Right cardiac atrium (tissue), 5 donors: ENCODE data around the gene SOX15. TPM values are rescaled to one million over a fixed set of nuclear protein-coding genes. Genes with fewer than 3 reads are reported as not detected.

Source experiments
- ATAC-seq, 2 donors: fragments of 200-7000 bp; cut with Tn5 transposase; one replicate each; pipeline versions ENCODE4 v1.8.0 to v1.9.1; 2020; ENCODE audit warnings: moderate library complexity in 2 of 2, mild to moderate bottlenecking in 1 of 2
- DNase-seq, 3 donors: peaks; one replicate each; pipeline ENCODE4 v3.0.0-alpha.2; 2020
- H3K27ac ChIP-seq: one replicate; pipeline ENCODE4 v1.5.1; 2013; ENCODE audit warnings: mild to moderate bottlenecking, low read length, control low read depth, moderate library complexity
- H3K27me3 ChIP-seq: one replicate; pipeline ENCODE4 v1.6.1; 2013; ENCODE audit not compliant: control insufficient read depth, insufficient read depth
- H3K4me1 ChIP-seq: one replicate; pipeline ENCODE4 v1.6.1; 2013; ENCODE audit warnings: low read length; ENCODE audit not compliant: control insufficient read depth, insufficient read depth
- H3K4me3 ChIP-seq: one replicate; pipeline ENCODE4 v1.5.1; 2013; ENCODE audit warnings: low read length, control low read depth
- H3K9me3 ChIP-seq: one replicate; pipeline ENCODE4 v1.6.1; 2013; ENCODE audit warnings: low read length; ENCODE audit not compliant: control insufficient read depth
- WGBS: extraction: QIAGEN DNeasy Blood & Tissue Kit; methylation state at CpG from one replicate; pipeline ENCODE4 v1.1.7; 2013; 5-methylcytosine and 5-hydroxymethylcytosine counted together
- intact Hi-C, 4 donors: fragments of 100-400 bp; cut with DNase I; formaldehyde crosslinking; loops; one replicate each; pipeline versions ENCODE4 v1.11.0 to v1.14.0; 2022 to 2023
- polyA plus RNA-seq: library from polyadenylated mRNA; stranded (reverse); fragments of 200-250 nt; gene quantifications from one replicate; pipeline ENCODE4 v1.2.3, GENCODE V29; 2013
- total RNA-seq, 4 donors: library from RNA; stranded (reverse); fragmentation: NEBNext Ultra II Directional; extraction: Animal tissue kit (Norgen Biotek cat#: 25700); gene quantifications; one replicate each; pipeline ENCODE4 v1.2.1, GENCODE V29; 2021
- donor health status: healthy with polysubstance abuse.
- donor health status: DM: no; HTN: yes; CAD: no.
- donor health status: DM: no; HTN: no; CAD: no.
- donor health status: DM: no; HTN: yes; CAD: no; lungs with severe emphysema.
- donor health status: DM: yes; HTN: yes; CAD: no.

Gene SOX15
- total and polyA plus RNA-seq, 5 donors, result 5.4 to 7.0 (median 6.0) TPM

DNA sequence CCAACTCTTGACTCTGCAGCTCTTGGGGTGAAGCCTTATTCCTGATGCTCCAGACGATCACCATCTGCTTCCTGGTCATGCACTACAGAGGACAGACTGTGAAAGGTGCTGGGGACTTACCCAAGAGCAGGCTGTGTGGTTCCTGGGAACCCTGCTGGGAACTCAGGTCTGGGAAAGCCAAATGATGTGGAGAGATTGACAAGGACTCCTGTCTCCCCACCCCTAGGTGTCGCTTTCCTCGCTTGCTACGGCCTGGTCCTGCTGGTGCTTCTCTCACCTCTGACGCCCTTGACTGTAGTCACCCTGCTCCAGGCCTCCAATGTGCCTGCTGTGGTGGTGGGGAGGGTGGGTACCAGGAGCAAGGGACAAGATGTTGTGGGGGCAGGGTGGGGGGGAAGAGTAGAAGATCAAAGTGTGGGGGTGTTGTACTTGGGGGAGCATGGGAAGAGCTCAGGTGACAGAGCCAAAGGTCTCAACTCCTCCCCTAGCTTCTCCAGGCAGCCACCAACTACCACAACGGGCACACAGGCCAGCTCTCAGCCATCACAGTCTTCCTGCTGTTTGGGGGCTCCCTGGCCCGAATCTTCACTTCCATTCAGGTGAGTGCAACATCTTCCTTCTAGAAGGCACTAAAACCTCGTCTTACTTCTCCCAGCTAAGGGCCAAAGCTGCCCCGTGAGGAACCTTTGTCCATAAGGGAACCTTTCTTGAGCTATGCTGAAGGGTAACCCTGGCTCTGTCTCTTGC is 3.0 kb downstream of the SOX15 start:
- Histone ChIP-seq H3K4me3 (no peak overlapping the region), H3K9me3 (no peaks in the 10 kb centered on the region), H3K4me1 (peaks cover 13% of the 10 kb centered on the region), H3K27me3 (no peaks in the 10 kb centered on the region), H3K27ac (peak overlapping the region; percentile 55)
- no peak for DNase-seq
- intact Hi-C loops, result loop anchor here in 2 of 4 donors (10.0 kb wide), 2 partner anchors 98 to 232 kb away; partner anchors contain the start of genes KCTD11 (in 1 of the 2), TMEM95 (in 1 of the 2), TP53 (in 1 of the 2) and WRAP53 (in 1 of the 2)
- ATAC-seq, result no peak
- 71% methylated on average over 9 of the region's 9 CpGs for WGBS

DNA sequence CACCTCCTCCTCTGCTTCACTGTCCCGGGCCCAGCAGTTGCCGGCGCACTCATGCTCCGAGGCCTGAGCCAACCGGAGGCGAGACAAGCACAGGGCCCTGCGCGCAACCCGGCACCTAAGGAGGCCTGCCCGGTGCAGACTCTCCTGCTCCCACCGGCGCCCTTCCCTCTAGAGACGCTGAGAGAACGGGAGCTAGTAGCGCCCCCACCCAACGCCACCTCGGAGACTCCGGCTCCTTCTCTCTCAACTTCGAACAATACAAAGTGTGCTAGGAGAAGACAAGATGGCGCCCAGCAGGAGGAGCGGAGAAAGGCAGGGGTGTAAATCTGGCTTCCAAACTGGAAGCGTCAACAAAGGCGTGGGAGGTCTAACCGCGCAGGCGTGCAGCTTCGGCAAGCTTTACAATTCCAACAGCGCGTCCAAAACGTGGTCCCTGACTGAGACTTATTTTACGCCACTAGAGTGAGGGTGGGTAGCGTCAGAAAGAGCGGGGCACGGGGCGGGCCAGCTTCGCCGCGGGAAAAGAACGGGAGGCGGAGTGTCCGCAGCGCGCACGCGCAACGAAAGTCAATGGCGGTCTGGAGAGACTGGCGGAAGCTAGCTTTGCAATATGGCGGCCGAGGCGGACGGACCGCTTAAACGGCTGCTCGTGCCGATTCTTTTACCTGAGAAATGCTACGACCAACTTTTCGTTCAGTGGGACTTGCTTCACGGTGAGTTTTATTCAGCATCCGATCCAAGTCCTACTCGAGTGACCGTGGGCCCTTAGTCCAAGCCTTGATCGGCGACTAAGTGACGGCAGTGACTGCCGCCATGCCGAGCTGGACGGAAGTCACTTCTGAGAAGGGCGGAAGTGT is 6.4 kb downstream of the SOX15 start, which contains the start of gene MPDU1:
MPDU1 (plus strand) TSS at position 600 of the 857 bp plus-strand sequence; CDS start at position 611, 11 bp downstream.
- Histone ChIP-seq H3K27me3 (no peaks in the 10 kb centered on the region), H3K27ac (peak within 1 kb of the TSS; percentile 88), H3K9me3 (no peaks in the 10 kb centered on the region), H3K4me1 (peaks cover 19% of the 10 kb centered on the region), H3K4me3 (peak within 1 kb of the TSS; percentile 69)
- intact Hi-C loops, result loop anchor here in 2 of 4 donors (10.0 kb wide), 2 partner anchors 101 to 229 kb away; partner anchors contain the start of genes KCTD11 (in 1 of the 2), TMEM95 (in 1 of the 2), TP53 (in 1 of the 2) and WRAP53 (in 1 of the 2)
- 13% methylated on average over 69 of the region's 69 CpGs for WGBS
- peak; percentile 82 to 87 for ATAC-seq
- peak; percentile 98 to 99 (median 99) for DNase-seq

DNA sequence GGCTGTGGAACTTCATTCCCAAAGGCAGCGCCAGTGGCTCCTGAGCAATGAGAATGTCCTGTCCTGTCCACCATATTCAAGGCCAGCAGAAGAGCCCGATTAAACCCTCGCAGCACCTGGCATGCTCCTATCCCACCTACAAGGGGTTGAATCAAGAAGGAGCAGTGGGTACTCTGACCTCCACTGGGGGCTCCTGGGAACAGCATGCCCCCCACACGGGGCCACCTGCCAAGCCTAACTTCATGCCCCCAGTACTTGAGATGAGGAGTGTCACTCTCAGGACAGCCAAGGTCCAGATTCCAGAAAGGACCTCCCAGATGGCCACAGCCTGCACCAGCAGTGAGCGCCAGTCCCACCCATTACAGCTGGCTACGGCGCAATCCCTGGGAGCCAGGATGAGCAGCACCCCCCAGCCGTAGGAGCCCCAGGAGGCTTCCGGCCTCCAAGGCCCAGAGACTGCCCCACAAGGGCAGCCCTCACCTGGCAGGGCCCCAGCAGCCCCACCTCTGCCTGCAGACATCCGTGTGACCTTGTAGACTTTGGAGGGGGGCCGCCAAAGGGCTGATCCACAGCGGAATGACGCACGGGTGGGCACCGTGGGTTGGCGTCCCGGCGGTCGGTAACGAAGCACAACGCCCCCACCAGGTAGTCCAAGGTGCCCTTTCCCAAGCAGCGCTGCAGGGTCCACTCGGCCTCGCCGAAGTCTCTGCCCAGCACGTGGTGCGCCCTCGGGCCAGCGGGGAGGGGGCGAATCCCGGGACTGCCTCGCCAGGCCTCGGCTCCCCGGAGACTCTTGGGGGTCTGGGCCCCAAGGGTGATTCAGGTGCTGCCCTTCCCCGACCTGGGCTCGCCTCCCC is 7.3 kb downstream of the SOX15 start:
- DNase-seq (peak; percentile 50 to 83 (median 78)), ATAC-seq (peak in 1 of 2 donors; percentile 0)
- 86% methylated on average over 36 of the region's 36 CpGs for WGBS
- Histone ChIP-seq H3K27ac (peak overlapping the region; percentile 73), H3K9me3 (no peaks in the 10 kb centered on the region), H3K4me1 (peaks cover 19% of the 10 kb centered on the region), H3K27me3 (no peaks in the 10 kb centered on the region), H3K4me3 (peak overlapping the region; percentile 3)
- intact Hi-C loops, result loop anchor here in 2 of 4 donors (10.0 kb wide), 2 partner anchors 102 to 228 kb away; partner anchors contain the start of genes KCTD11 (in 1 of the 2), TMEM95 (in 1 of the 2), TP53 (in 1 of the 2) and WRAP53 (in 1 of the 2)

DNA sequence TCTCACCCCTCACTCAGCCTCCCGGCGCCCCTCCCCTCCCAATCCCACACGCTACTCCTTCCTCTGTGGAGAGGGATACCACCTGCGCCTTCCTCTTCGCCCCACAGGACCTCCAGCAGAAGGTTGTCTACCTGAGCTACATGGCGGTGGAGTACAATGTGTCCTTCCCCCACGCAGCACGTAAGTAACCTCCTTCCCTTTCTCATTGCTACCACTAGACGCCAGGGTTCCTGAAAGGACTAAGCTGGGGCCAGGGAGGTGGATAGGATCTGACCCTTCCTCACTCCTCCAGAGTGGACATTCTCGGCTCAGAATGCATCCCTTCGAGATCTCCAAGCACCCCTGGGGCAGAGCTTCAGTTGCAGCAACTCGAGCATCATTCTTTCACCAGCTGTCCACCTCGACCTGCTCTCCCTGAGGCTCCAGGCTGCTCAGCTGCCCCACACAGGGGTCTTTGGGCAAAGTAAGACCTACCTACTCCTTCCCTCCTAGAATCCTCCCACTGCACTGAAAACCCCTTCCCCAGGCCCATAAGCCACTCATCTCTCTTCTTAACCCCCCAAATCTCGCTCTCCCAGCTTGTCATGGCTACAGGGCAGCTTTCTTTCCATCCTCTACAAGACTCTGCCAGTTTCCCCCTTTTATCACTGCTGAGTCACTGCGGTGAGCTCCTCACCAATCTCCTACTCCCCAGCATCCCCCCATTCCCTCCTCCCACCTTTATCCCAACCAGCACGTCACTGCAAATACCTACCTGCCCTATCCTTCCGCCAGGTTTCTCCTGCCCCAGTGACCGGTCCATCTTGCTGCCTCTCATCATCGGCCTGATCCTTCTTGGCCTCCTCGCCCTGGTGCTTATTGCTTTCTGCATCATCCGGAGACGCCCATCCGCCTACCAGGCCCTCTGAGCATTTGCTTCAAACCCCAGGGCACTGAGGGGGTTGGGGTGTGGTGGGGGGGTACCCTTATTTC is 9.0 kb downstream of the SOX15 start:
- peaks cover 19% of the 10 kb centered on the region for H3K4me1 ChIP-seq
- ATAC-seq (no peak), DNase-seq (no peak)
- intact Hi-C loops, result loop anchor here in 2 of 4 donors (10.0 kb wide), 2 partner anchors 104 to 226 kb away; partner anchors contain the start of genes KCTD11 (in 1 of the 2), TMEM95 (in 1 of the 2), TP53 (in 1 of the 2) and WRAP53 (in 1 of the 2)
- peak overlapping the region; percentile 5 for H3K27ac ChIP-seq
- no peak overlapping the region for H3K4me3 ChIP-seq
- 77% methylated on average over 23 of the region's 23 CpGs for WGBS
- no peaks in the 10 kb centered on the region for H3K9me3 ChIP-seq
- no peaks in the 10 kb centered on the region for H3K27me3 ChIP-seq

DNA sequence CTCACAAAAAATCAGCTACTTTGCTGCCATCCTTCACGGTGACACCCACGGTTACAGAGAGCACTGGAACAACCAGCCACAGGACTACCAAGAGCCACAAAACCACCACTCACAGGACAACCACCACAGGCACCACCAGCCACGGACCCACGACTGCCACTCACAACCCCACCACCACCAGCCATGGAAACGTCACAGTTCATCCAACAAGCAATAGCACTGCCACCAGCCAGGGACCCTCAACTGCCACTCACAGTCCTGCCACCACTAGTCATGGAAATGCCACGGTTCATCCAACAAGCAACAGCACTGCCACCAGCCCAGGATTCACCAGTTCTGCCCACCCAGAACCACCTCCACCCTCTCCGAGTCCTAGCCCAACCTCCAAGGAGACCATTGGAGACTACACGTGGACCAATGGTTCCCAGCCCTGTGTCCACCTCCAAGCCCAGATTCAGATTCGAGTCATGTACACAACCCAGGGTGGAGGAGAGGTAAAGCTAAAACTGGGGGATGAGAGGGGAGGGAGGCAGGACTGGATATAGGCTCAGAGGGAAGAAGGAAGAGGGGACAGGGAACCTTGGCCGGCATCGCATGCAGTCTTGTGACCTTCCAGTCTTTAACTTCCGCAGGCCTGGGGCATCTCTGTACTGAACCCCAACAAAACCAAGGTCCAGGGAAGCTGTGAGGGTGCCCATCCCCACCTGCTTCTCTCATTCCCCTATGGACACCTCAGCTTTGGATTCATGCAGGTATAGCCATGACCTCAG is 9.9 kb downstream of the SOX15 start:
- Histone ChIP-seq H3K27ac (peak overlapping the region; percentile 68), H3K4me3 (no peak overlapping the region), H3K9me3 (no peaks in the 10 kb centered on the region), H3K27me3 (no peaks in the 10 kb centered on the region), H3K4me1 (peaks cover 22% of the 10 kb centered on the region)
- ATAC-seq (no peak), DNase-seq (no peak)
- intact Hi-C loops, result loop anchor here in 2 of 4 donors (10.0 kb wide), 2 partner anchors 105 to 225 kb away; partner anchors contain the start of genes KCTD11 (in 1 of the 2), TMEM95 (in 1 of the 2), TP53 (in 1 of the 2) and WRAP53 (in 1 of the 2)
- 64% methylated on average over 12 of the region's 12 CpGs for WGBS

DNA sequence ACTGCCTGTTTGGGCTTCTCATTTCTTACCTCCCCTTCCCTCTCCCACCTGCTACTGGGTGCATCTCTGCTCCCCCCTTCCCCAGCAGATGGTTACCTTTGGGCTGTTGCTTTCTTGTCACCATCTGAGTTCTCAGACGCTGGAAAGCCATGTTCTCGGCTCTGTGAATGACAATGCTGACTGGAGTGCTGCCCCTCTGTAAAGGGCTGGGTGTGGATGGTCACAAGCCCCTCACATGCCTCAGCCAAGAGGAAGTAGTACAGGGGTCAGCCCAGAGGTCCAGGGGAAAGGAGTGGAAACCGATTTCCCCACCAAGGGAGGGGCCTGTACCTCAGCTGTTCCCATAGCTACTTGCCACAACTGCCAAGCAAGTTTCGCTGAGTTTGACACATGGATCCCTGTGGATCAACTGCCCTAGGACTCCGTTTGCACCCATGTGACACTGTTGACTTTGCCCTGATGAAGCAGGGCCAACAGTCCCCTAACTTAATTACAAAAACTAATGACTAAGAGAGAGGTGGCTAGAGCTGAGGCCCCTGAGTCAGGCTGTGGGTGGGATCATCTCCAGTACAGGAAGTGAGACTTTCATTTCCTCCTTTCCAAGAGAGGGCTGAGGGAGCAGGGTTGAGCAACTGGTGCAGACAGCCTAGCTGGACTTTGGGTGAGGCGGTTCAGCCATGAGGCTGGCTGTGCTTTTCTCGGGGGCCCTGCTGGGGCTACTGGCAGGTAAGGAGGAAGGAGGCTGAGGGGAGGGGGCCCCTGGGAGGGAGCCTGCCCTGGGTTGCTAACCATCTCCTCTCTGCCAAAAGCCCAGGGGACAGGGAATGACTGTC is 10.7 kb downstream of the SOX15 start, which contains the start of gene CD68:
CD68 (plus strand) TSS at position 638 of the 833 bp plus-strand sequence; CDS start at position 678, 40 bp downstream.
- peaks cover 22% of the 10 kb centered on the region for H3K4me1 ChIP-seq
- peak; percentile 54 to 68 for ATAC-seq
- intact Hi-C loops, result no loop called here
- H3K27me3 ChIP-seq, result no peaks in the 10 kb centered on the region
- no peak within 1 kb of the TSS for H3K4me3 ChIP-seq
- peak within 1 kb of the TSS; percentile 68 for H3K27ac ChIP-seq
- WGBS, result 19% methylated on average over 7 of the region's 7 CpGs
- H3K9me3 ChIP-seq, result no peaks in the 10 kb centered on the region
- DNase-seq, result peak; percentile 76 to 81 (median 80)

DNA sequence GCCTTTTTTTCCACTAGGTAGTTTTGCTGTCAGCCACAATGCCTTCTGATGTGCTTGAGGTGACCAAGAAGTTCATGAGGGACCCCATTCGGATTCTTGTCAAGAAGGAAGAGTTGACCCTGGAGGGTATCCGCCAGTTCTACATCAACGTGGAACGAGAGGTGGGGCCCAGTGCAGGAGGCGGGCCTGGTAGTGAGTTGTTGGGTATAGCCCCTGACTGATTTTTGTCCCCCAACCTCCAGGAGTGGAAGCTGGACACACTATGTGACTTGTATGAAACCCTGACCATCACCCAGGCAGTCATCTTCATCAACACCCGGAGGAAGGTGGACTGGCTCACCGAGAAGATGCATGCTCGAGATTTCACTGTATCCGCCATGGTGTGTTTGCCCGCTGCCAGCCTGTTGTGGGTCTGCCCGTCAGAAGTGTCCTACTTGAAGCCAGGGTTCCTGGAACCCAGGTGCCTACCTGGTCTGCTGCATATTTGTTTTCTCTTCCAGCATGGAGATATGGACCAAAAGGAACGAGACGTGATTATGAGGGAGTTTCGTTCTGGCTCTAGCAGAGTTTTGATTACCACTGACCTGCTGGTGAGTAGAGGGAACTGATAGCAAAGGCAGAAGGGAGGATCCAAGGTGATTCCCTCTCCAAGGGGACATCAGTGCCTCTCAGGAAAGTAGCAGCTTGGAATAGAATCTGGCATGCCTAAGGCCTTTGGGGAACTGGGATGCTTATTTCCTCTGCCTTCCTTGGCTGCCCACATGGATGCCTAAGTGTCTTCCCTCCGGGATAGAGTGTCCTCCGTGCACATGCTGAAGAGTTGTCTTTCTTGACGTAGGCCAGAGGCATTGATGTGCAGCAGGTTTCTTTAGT is 12.3 kb downstream of the SOX15 start:
- H3K27ac ChIP-seq, result no peak overlapping the region
- intact Hi-C loops, result no loop called here
- H3K4me3 ChIP-seq, result no peak overlapping the region

More for the DNA sequence above, 12.3 kb downstream of the SOX15 start:
- WGBS, result 76% methylated on average over 17 of the region's 17 CpGs
- no peaks in the 10 kb centered on the region for H3K9me3 ChIP-seq
- ATAC-seq (no peak), DNase-seq (no peak)
- no peaks in the 10 kb centered on the region for H3K27me3 ChIP-seq
- peaks cover 15% of the 10 kb centered on the region for H3K4me1 ChIP-seq
